BJ (cell line): Measurements from ENCODE around the gene GALNT17. TPM values are rescaled to one million over a fixed set of nuclear protein-coding genes. Genes with fewer than 3 reads are reported as not detected.

Experiments
- CTCF ChIA-PET: fragments of 350-600 bp; formaldehyde crosslinking; extraction: SDS; loops from one replicate; lab custom pipeline; 2021; ENCODE audit warnings: antibody characterized with exemption, inconsistent platforms; lab: Yijun Ruan, JAX
- POLR2A ChIA-PET: fragments of 300-600 bp; sonication (Branson Sonifier 250); formaldehyde crosslinking; extraction: SDS; loops from one replicate; lab custom pipeline; 2021; ENCODE audit warnings: antibody characterized with exemption; lab: Charles Lee
- DNase-seq: peaks from one replicate; pipeline ENCODE4 v3.0.0-alpha.2; 2011; ENCODE audit warnings: low read depth
- H3K27me3 ChIP-seq: 2 replicates; pipeline ENCODE4 v1.6.0; 2011; ENCODE audit warnings: low read length; ENCODE audit not compliant: control insufficient read depth, insufficient read depth
- H3K36me3 ChIP-seq: 2 replicates; pipeline ENCODE4 v1.5.1; 2011; ENCODE audit warnings: low read length; ENCODE audit not compliant: control insufficient read depth, insufficient read depth
- H3K4me3 ChIP-seq: 2 replicates; pipeline ENCODE4 v1.5.1; 2011; ENCODE audit warnings: low read depth, mild to moderate bottlenecking, control low read depth, low read length
- CTCF ChIP-seq: IDR thresholded peaks from 2 replicates; pipeline ENCODE4 v1.5.1; 2011; ENCODE audit warnings: low read depth, mild to moderate bottlenecking, control low read depth, inconsistent platforms, low read length, moderate library complexity; ENCODE audit not compliant: insufficient read depth
- polyA plus RNA-seq: library from polyadenylated mRNA; depleted of rRNA; stranded (reverse); fragments of >200 nt; gene quantifications from 2 replicates; pipeline ENCODE4 v1.2.3, GENCODE V29; 2011

GALNT17 gene
- polyA plus RNA-seq, 1 experiment = not detected

- H3K4me3 ChIP-seq = no peak overlapping the region
- no peak for DNase-seq
- no peak for TF ChIP-seq CTCF
- CTCF ChIA-PET = no interaction called here
- H3K27me3 ChIP-seq = no peaks in the 10 kb centered on the region
- no peaks in the 10 kb centered on the region for H3K36me3 ChIP-seq
- POLR2A ChIA-PET = no interaction called here
Observed at GRCh38 chr7:71661671-71662224, 529.8 kb downstream of the GALNT17 start.

GRCh38 chr7:71665716-71666115, 533.8 kb downstream of the GALNT17 start:
- Histone ChIP-seq H3K4me3 (no peak overlapping the region), H3K36me3 (no peaks in the 10 kb centered on the region), H3K27me3 (no peaks in the 10 kb centered on the region)
- POLR2A ChIA-PET = no interaction called here
- CTCF ChIA-PET = no interaction called here
- DNase-seq = no peak
- TF ChIP-seq CTCF = no peak

DNA sequence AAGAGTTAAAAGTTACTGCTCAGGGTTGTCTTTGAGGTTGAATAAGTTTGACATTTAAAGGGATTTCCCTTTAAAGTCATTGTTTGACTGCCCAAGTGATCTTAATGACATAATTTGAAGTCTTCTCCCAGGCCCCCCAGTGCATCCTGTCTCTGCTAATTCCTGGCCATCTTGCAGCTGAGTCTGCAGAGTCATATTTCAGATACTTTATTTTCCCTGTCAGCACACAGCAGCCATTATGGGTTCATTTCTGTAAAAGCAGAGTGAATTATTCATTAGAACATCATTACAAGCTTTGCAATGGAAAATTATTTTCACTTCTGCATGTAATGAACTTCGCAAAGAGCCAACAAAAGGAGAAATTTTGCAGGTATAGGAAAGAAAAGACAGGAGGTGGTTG, 536.6 kb downstream of the GALNT17 start:
- ChIA-PET POLR2A (no interaction called here), CTCF (no interaction called here)
- Histone ChIP-seq H3K4me3 (no peak overlapping the region), H3K27me3 (no peaks in the 10 kb centered on the region), H3K36me3 (no peaks in the 10 kb centered on the region)
- no peak for DNase-seq
- TF ChIP-seq CTCF = no peak

GRCh38 chr7:71679480-71679879, 547.5 kb downstream of the GALNT17 start:
- Histone ChIP-seq H3K36me3 (no peaks in the 10 kb centered on the region), H3K4me3 (no peak overlapping the region), H3K27me3 (no peaks in the 10 kb centered on the region)
- POLR2A ChIA-PET = no interaction called here
- CTCF ChIA-PET = no interaction called here
- TF ChIP-seq CTCF = no peak
- no peak for DNase-seq

GRCh38 chr7:71682181-71682580, 550.2 kb downstream of the GALNT17 start:
- CTCF ChIA-PET = no interaction called here
- H3K4me3 ChIP-seq = no peak overlapping the region
- H3K27me3 ChIP-seq = no peaks in the 10 kb centered on the region
- no peak for DNase-seq
- no peaks in the 10 kb centered on the region for H3K36me3 ChIP-seq
- POLR2A ChIA-PET = no interaction called here
- TF ChIP-seq CTCF = no peak
